OCI-LY7 (cell line): ENCODE data around the gene ITGB2. TPM values are rescaled to one million over a fixed set of nuclear protein-coding genes. Genes with fewer than 3 reads are reported as not detected.
A peak's percentile ranks its signal among the peaks of the same experiment; 100 is the strongest.
"Not testable (repeated sequence)": the region's sequence is repeated elsewhere in the genome, so short reads cannot be mapped to it uniquely, and the experiment has no call there.

Experiments
- BruUV-seq: library from RNA; stranded (reverse); fragments of 400-500 nt; replicated peaks from 2 replicates; lab custom pipeline; 2021; lab: Mats Ljungman, UMichigan
- CTCF ChIA-PET: fragments of 300-600 bp; sonication (Branson Sonifier 250); formaldehyde crosslinking; loops from one replicate; lab custom pipeline; 2022; ENCODE audit warnings: antibody characterized with exemption; ENCODE audit not compliant: unreplicated experiment; lab: Charles Lee
- POLR2A ChIA-PET: fragments of 300-600 bp; sonication (Branson Sonifier 250); formaldehyde crosslinking; loops from one replicate; lab custom pipeline; 2022; ENCODE audit warnings: antibody characterized with exemption; lab: Charles Lee
- DNase-seq: peaks from one replicate; pipeline ENCODE4 v3.0.0-alpha.2; 2015; ENCODE audit warnings: low spot score
- H2AFZ ChIP-seq: fragments of 200-600 bp; sonication (generic), shearing (Covaris generic); 2 replicates; pipeline ENCODE4 v1.6.1; 2014; ENCODE audit warnings: mild to moderate bottlenecking, antibody characterized with exemption, low read length, moderate library complexity
- H3K27ac ChIP-seq: fragments of 200-600 bp; sonication (generic); 2 replicates; pipeline ENCODE4 v1.5.1; 2014; ENCODE audit warnings: mixed run types, low read depth, mild to moderate bottlenecking, moderate library complexity, low read length, inconsistent platforms; ENCODE audit not compliant: poor library complexity, severe bottlenecking
- H3K36me3 ChIP-seq: fragments of 200-600 bp; sonication (generic); 2 replicates; pipeline ENCODE4 v1.6.1; 2014; ENCODE audit warnings: mild to moderate bottlenecking, antibody characterized with exemption, low read length, moderate library complexity, mixed read lengths; ENCODE audit not compliant: insufficient read depth
- H3K4me1 ChIP-seq: fragments of 200-600 bp; sonication (generic); 2 replicates; pipeline ENCODE4 v1.5.1; 2014; ENCODE audit warnings: mild to moderate bottlenecking, low read length; ENCODE audit not compliant: insufficient read depth, poor library complexity, severe bottlenecking
- H3K4me2 ChIP-seq: fragments of 200-600 bp; sonication (generic); 2 replicates; pipeline ENCODE4 v1.6.1; 2014; ENCODE audit warnings: mild to moderate bottlenecking, low read length
- H3K4me3 ChIP-seq: fragments of 200-600 bp; sonication (generic); 2 replicates; pipeline ENCODE4 v1.5.1; 2014; ENCODE audit warnings: mild to moderate bottlenecking, low read depth, low read length; ENCODE audit not compliant: poor library complexity, severe bottlenecking
- H3K79me2 ChIP-seq: fragments of 200-600 bp; sonication (generic); 2 replicates; pipeline ENCODE4 v1.6.1; 2016; ENCODE audit warnings: low read depth, mild to moderate bottlenecking, low read length, moderate library complexity, mixed read lengths; ENCODE audit not compliant: insufficient read depth
- H3K9me2 ChIP-seq: fragments of 200-600 bp; sonication (generic); 2 replicates; pipeline ENCODE4 v1.6.1; 2016; ENCODE audit warnings: mild to moderate bottlenecking, low read length, mixed read lengths; ENCODE audit not compliant: insufficient read depth
- H3K9me3 ChIP-seq: fragments of 200-600 bp; sonication (generic); 2 replicates; pipeline ENCODE4 v1.6.1; 2014; ENCODE audit warnings: mild to moderate bottlenecking, mixed run types, low read length, mixed read lengths
- H4K20me1 ChIP-seq: fragments of 200-600 bp; sonication (generic); 2 replicates; pipeline ENCODE4 v1.6.1; 2014; ENCODE audit warnings: mild to moderate bottlenecking, antibody characterized with exemption, low read length, moderate library complexity, mixed read lengths; ENCODE audit not compliant: insufficient read depth
- EZH2phosphoT487 ChIP-seq: fragments of 200-600 bp; sonication (generic); IDR thresholded peaks from 2 replicates; pipeline ENCODE4 v1.6.1; 2018; ENCODE audit warnings: low read depth, borderline replicate concordance, mild to moderate bottlenecking, mixed run types, antibody characterized with exemption, low read length, moderate library complexity, mixed read lengths
- intact Hi-C: fragments of 100-400 bp; cut with micrococcal nuclease; formaldehyde crosslinking; loops from one replicate; pipeline ENCODE4 v1.10.0; 2022; ENCODE audit not compliant: unreplicated experiment
- total RNA-seq, 2 experiments: library from RNA; depleted of rRNA in 1 of 2; stranded (reverse); fragments of >200 nt in 1 of 2; shearing (Covaris generic) in 1 of 2; gene quantifications; 2 replicates each; pipeline ENCODE4 v1.2.3, GENCODE V29; 2014 to 2022
- TF ChIP-seq, protein P1 (sequence below): fragments of 200-600 bp; sonication (generic); conservative IDR thresholded peaks from 2 replicates; pipeline ENCODE4 v1.5.1; 2014; ENCODE audit warnings: mild to moderate bottlenecking, antibody characterized with exemption, low read length, moderate library complexity, mixed read lengths

ITGB2 gene
- total RNA-seq, 2 experiments from 2014 or later, result 11.6 to 78.9 TPM

GRCh38 chr21:44914176-44914874 is 6.4 kb downstream of the ITGB2 start:
- no TSS peak for BruUV-seq
- Histone ChIP-seq H3K9me2 (no peaks in the 10 kb centered on the region), H4K20me1 (no peaks in the 10 kb centered on the region), H3K36me3 (no peaks in the 10 kb centered on the region), H3K27ac (peak overlapping the region; percentile 35), H3K9me3 (no peaks in the 10 kb centered on the region), H3K4me1 (peaks cover 41% of the 10 kb centered on the region), H3K4me3 (peak overlapping the region; percentile 37), H3K79me2 (no peaks in the 10 kb centered on the region), H2AFZ (peak overlapping the region; percentile 64), H3K4me2 (peak overlapping the region; percentile 54)
- ChIA-PET CTCF (interaction anchor here (0.6 kb wide), 2 partner anchors 39 to 40 kb away, joined by 3 read pairs; no protein-coding TSS in a partner anchor), POLR2A (interaction anchor here (0.7 to 1.2 kb wide), 2 partner anchors 13 to 18 kb away, joined by 3 to 9 read pairs; no protein-coding TSS in a partner anchor)
- no peak for TF ChIP-seq EZH2phosphoT487
- TF ChIP-seq, protein P1, sequence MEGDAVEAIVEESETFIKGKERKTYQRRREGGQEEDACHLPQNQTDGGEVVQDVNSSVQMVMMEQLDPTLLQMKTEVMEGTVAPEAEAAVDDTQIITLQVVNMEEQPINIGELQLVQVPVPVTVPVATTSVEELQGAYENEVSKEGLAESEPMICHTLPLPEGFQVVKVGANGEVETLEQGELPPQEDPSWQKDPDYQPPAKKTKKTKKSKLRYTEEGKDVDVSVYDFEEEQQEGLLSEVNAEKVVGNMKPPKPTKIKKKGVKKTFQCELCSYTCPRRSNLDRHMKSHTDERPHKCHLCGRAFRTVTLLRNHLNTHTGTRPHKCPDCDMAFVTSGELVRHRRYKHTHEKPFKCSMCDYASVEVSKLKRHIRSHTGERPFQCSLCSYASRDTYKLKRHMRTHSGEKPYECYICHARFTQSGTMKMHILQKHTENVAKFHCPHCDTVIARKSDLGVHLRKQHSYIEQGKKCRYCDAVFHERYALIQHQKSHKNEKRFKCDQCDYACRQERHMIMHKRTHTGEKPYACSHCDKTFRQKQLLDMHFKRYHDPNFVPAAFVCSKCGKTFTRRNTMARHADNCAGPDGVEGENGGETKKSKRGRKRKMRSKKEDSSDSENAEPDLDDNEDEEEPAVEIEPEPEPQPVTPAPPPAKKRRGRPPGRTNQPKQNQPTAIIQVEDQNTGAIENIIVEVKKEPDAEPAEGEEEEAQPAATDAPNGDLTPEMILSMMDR, result no peak
- intact Hi-C loops, result loop anchor here (2.0 kb wide), 1 partner anchor 16 kb away; no protein-coding TSS in a partner anchor
- DNase-seq, result peak; percentile 69

- Histone ChIP-seq H3K4me3 (peak overlapping the region; percentile 37), H4K20me1 (no peaks in the 10 kb centered on the region), H3K9me2 (no peaks in the 10 kb centered on the region), H3K9me3 (no peaks in the 10 kb centered on the region), H3K79me2 (no peaks in the 10 kb centered on the region), H2AFZ (peak overlapping the region; percentile 64; the same call in 1 of the 2 replicates), H3K27ac (peak overlapping the region; percentile 35), H3K36me3 (no peaks in the 10 kb centered on the region), H3K4me2 (peak overlapping the region; percentile 54), H3K4me1 (peaks cover 41% of the 10 kb centered on the region)
- ChIA-PET POLR2A (interaction anchor here (0.7 to 1.2 kb wide), 2 partner anchors 14 to 18 kb away, joined by 3 to 9 read pairs; no protein-coding TSS in a partner anchor), CTCF (interaction anchor here (0.6 kb wide), 2 partner anchors 38 to 39 kb away, joined by 3 read pairs; no protein-coding TSS in a partner anchor)
- intact Hi-C loops, result loop anchor here (2.0 kb wide), 1 partner anchor 17 kb away; no protein-coding TSS in a partner anchor
- no peak for TF ChIP-seq EZH2phosphoT487
- TF ChIP-seq, protein P1, result no peak
- no TSS peak for BruUV-seq
- DNase-seq, result no peak
Measured at GRCh38 chr21:44913425-44914175, 7.1 kb downstream of the ITGB2 start.

- H3K79me2 ChIP-seq, BruUV-seq, H3K4me3 ChIP-seq, H4K20me1 ChIP-seq, H3K9me2 ChIP-seq, H3K9me3 ChIP-seq, H2AFZ ChIP-seq, intact Hi-C loops, H3K27ac ChIP-seq, H3K36me3 ChIP-seq, DNase-seq: not testable (repeated sequence)
- Histone ChIP-seq H3K4me2 (peak overlapping the region; percentile 54; the same call in 1 of the 2 replicates), H3K4me1 (peaks cover 41% of the 10 kb centered on the region)
- ChIA-PET CTCF (interaction anchor here (0.6 kb wide), 1 partner anchor 19 kb away, joined by 17 read pairs; no protein-coding TSS in a partner anchor), POLR2A (interaction anchor here (0.7 to 1.0 kb wide), 2 partner anchors 15 to 122 kb away, joined by 4 to 9 read pairs; no protein-coding TSS in a partner anchor)
Measured at GRCh38 chr21:44912506-44913412, 7.9 kb downstream of the ITGB2 start.
